ENCODE data around the gene CORO2B.
"Not testable (repeated sequence)": the region's sequence is repeated elsewhere in the genome, so short reads cannot be mapped to it uniquely, and the experiment has no call there.

Gene CORO2B

GRCh38 chr15:68666120-68666811 lies 87.5 kb downstream of the CORO2B start:
- in situ Hi-C loops (cut with MboI; ENCODE audit: low sequenced_read_pairs): no loop called here

- in situ Hi-C loops (cut with MboI; ENCODE audit: low sequenced_read_pairs): no loop called here
Observed at GRCh38 chr15:68666812-68667450, 88.1 kb downstream of the CORO2B start.

GRCh38 chr15:68667800-68668625 lies 89.2 kb downstream of the CORO2B start:
- in situ Hi-C loops (cut with MboI; ENCODE audit: low sequenced_read_pairs): no loop called here

- in situ Hi-C loops (cut with MboI; ENCODE audit: low sequenced_read_pairs): no loop called here
Observed at GRCh38 chr15:68668926-68669600, 90.3 kb downstream of the CORO2B start.

- in situ Hi-C loops (cut with MboI; ENCODE audit: low sequenced_read_pairs): no loop called here
Observed at GRCh38 chr15:68672251-68672650, 93.5 kb downstream of the CORO2B start.

- in situ Hi-C loops (cut with MboI; ENCODE audit: low sequenced_read_pairs): no loop called here
Observed at GRCh38 chr15:68672781-68673205, 94.0 kb downstream of the CORO2B start.

- in situ Hi-C loops (cut with MboI; ENCODE audit: low sequenced_read_pairs): no loop called here
Observed at GRCh38 chr15:68674975-68675374, 96.2 kb downstream of the CORO2B start.

GRCh38 chr15:68676011-68676605 lies 97.3 kb downstream of the CORO2B start:
- in situ Hi-C loops (cut with MboI; ENCODE audit: low sequenced_read_pairs): no loop called here

GRCh38 chr15:68676926-68677325 lies 98.1 kb downstream of the CORO2B start:
- in situ Hi-C loops (cut with MboI; ENCODE audit: low sequenced_read_pairs): no loop called here

- in situ Hi-C loops (cut with MboI; ENCODE audit: low sequenced_read_pairs): no loop called here
Observed at GRCh38 chr15:68677996-68678395, 99.2 kb downstream of the CORO2B start.

- in situ Hi-C loops (cut with MboI; ENCODE audit: low sequenced_read_pairs): no loop called here
Observed at GRCh38 chr15:68678746-68679145, 100.0 kb downstream of the CORO2B start.

GRCh38 chr15:68679161-68679560 lies 100.4 kb downstream of the CORO2B start:
- in situ Hi-C loops (cut with MboI; ENCODE audit: low sequenced_read_pairs): no loop called here

GRCh38 chr15:68679961-68680371 lies 101.2 kb downstream of the CORO2B start:
- in situ Hi-C loops (cut with MboI; ENCODE audit: low sequenced_read_pairs): no loop called here

- in situ Hi-C loops (cut with MboI; ENCODE audit: low sequenced_read_pairs): not testable (repeated sequence)
Observed at GRCh38 chr15:68680756-68681155, 102.0 kb downstream of the CORO2B start.

GRCh38 chr15:68681836-68682235 lies 103.0 kb downstream of the CORO2B start:
- in situ Hi-C loops (cut with MboI; ENCODE audit: low sequenced_read_pairs): no loop called here

- in situ Hi-C loops (cut with MboI; ENCODE audit: low sequenced_read_pairs): no loop called here
Observed at GRCh38 chr15:68682330-68682729, 103.5 kb downstream of the CORO2B start.

GRCh38 chr15:68683026-68683425 lies 104.2 kb downstream of the CORO2B start:
- in situ Hi-C loops (cut with MboI; ENCODE audit: low sequenced_read_pairs): no loop called here

- in situ Hi-C loops (cut with MboI; ENCODE audit: low sequenced_read_pairs): no loop called here
Observed at GRCh38 chr15:68683551-68683950, 104.8 kb downstream of the CORO2B start.

GRCh38 chr15:68684476-68684875 lies 105.7 kb downstream of the CORO2B start:
- in situ Hi-C loops (cut with MboI; ENCODE audit: low sequenced_read_pairs): no loop called here

- in situ Hi-C loops (cut with MboI; ENCODE audit: low sequenced_read_pairs): no loop called here
Observed at GRCh38 chr15:68687136-68687735, 108.4 kb downstream of the CORO2B start.
